Activated naive CD8-positive, alpha-beta T cell treated with anti-CD3 and anti-CD28 coated beads, Interleukin-2, amount 50 U/mL, for 16 hours (primary cell): ENCODE measurements around the gene ALG14.
"Not testable (repeated sequence)": the region's sequence is repeated elsewhere in the genome, so short reads cannot be mapped to it uniquely, and the experiment has no call there.

Source experiments
- DNase-seq: peaks from one replicate; pipeline ENCODE4 v3.0.0-alpha.2; 2020; ENCODE audit warnings: low read depth, low spot score

The ALG14 gene

GRCh38 chr1:95088303-95088702 is 15.6 kb upstream of the ALG14 start:
- DNase-seq, result no peak

- DNase-seq, result no peak
These were observed 14.3 kb upstream of the ALG14 start for GRCh38 chr1:95086949-95087533.

- no peak for DNase-seq
These were observed 12.6 kb upstream of the ALG14 start for GRCh38 chr1:95085376-95085775.

- DNase-seq, result no peak
These were observed 11.8 kb upstream of the ALG14 start for GRCh38 chr1:95084317-95085176.

- DNase-seq, result no peak
These were observed 8.1 kb upstream of the ALG14 start for GRCh38 chr1:95080879-95081278.

GRCh38 chr1:95080446-95080845 is 7.7 kb upstream of the ALG14 start:
- no peak for DNase-seq

- no peak for DNase-seq
These were observed 3.3 kb upstream of the ALG14 start for GRCh38 chr1:95076034-95076433.

- DNase-seq, result no peak
These were observed 695 bp upstream of the ALG14 start for GRCh38 chr1:95073446-95073845.

- no peak for DNase-seq
These were observed 634 bp downstream of the ALG14 start for GRCh38 chr1:95072117-95072516.

GRCh38 chr1:95071539-95071938 is 1.2 kb downstream of the ALG14 start:
- DNase-seq, result no peak

- no peak for DNase-seq
These were observed 3.0 kb downstream of the ALG14 start for GRCh38 chr1:95069710-95070093.

- DNase-seq, result no peak
These were observed 3.6 kb downstream of the ALG14 start for GRCh38 chr1:95068956-95069709.

GRCh38 chr1:95067568-95067967 is 5.2 kb downstream of the ALG14 start:
- no peak for DNase-seq

GRCh38 chr1:95067062-95067461 is 5.7 kb downstream of the ALG14 start:
- no peak for DNase-seq

- DNase-seq, result no peak
These were observed 11.2 kb downstream of the ALG14 start for GRCh38 chr1:95061445-95062006.

- no peak for DNase-seq
These were observed 13.8 kb downstream of the ALG14 start for GRCh38 chr1:95058974-95059373.

- no peak for DNase-seq
These were observed 15.4 kb downstream of the ALG14 start for GRCh38 chr1:95057351-95057750.

GRCh38 chr1:95049935-95050334 is 22.8 kb downstream of the ALG14 start:
- DNase-seq, result no peak

GRCh38 chr1:95048317-95048716 is 24.4 kb downstream of the ALG14 start:
- DNase-seq, result no peak

- DNase-seq, result not testable (repeated sequence)
These were observed 25.1 kb downstream of the ALG14 start for GRCh38 chr1:95047624-95048023.

- DNase-seq, result no peak
These were observed 26.4 kb downstream of the ALG14 start for GRCh38 chr1:95046359-95046758.
